Hepatocyte (in vitro differentiated cells): ENCODE results near the gene UBE2E1. TPM values are rescaled to one million over a fixed set of nuclear protein-coding genes. Genes with fewer than 3 reads are reported as not detected.

Source experiments
- DNase-seq: peaks from one replicate; pipeline ENCODE4 v3.0.0-alpha.2; 2016; ENCODE audit warnings: low spot score
- H2AFZ ChIP-seq: fragments of 200-600 bp; sonication (generic); 2 replicates; pipeline ENCODE4 v1.6.0; 2016; ENCODE audit warnings: antibody characterized with exemption, mild to moderate bottlenecking
- H3K27ac ChIP-seq: fragments of 200-600 bp; sonication (generic); 2 replicates; pipeline ENCODE4 v1.5.1; 2016; ENCODE audit warnings: mild to moderate bottlenecking
- H3K27me3 ChIP-seq: fragments of 200-600 bp; sonication (generic); 2 replicates; pipeline ENCODE4 v1.6.1; 2016
- H3K36me3 ChIP-seq: fragments of 200-600 bp; sonication (generic); replicated peaks from 2 replicates; pipeline ENCODE4 v1.5.1; 2016; ENCODE audit warnings: low read depth; ENCODE audit not compliant: insufficient read depth
- H3K4me1 ChIP-seq: fragments of 200-600 bp; sonication (generic); 2 replicates; pipeline ENCODE4 v1.5.1; 2016; ENCODE audit warnings: mild to moderate bottlenecking, moderate library complexity; ENCODE audit not compliant: insufficient read depth
- H3K4me2 ChIP-seq: fragments of 200-600 bp; sonication (generic); 2 replicates; pipeline ENCODE4 v1.6.0; 2016
- H3K4me3 ChIP-seq: fragments of 200-600 bp; sonication (generic); 2 replicates; pipeline ENCODE4 v1.5.1; 2016; ENCODE audit warnings: mild to moderate bottlenecking
- H3K79me2 ChIP-seq: fragments of 200-600 bp; sonication (generic); 2 replicates; pipeline ENCODE4 v1.6.0; 2017; ENCODE audit warnings: mild to moderate bottlenecking
- H3K9me2 ChIP-seq: fragments of 200-600 bp; sonication (generic); replicated peaks from 2 replicates; pipeline ENCODE4 v1.6.0; 2017; ENCODE audit warnings: mild to moderate bottlenecking; ENCODE audit not compliant: insufficient read depth
- H3K9me3 ChIP-seq: fragments of 200-600 bp; sonication (generic); 2 replicates; pipeline ENCODE4 v1.5.1; 2016; ENCODE audit warnings: low read depth, mild to moderate bottlenecking
- H4K20me1 ChIP-seq: fragments of 200-600 bp; sonication (generic); 2 replicates; pipeline ENCODE4 v1.6.0; 2016; ENCODE audit warnings: mild to moderate bottlenecking; ENCODE audit not compliant: insufficient read depth, poor library complexity, severe bottlenecking
- CTCF ChIP-seq: fragments of 200-600 bp; sonication (generic); IDR thresholded peaks from 2 replicates; pipeline ENCODE4 v1.5.1; 2016; ENCODE audit warnings: antibody characterized with exemption, mild to moderate bottlenecking; ENCODE audit not compliant: poor library complexity
- EZH2 ChIP-seq: fragments of 200-600 bp; sonication (generic); IDR thresholded peaks from 2 replicates; pipeline ENCODE4 v1.6.1; 2016; ENCODE audit warnings: antibody characterized with exemption, mild to moderate bottlenecking, borderline replicate concordance
- EZH2phosphoT487 ChIP-seq: fragments of 200-600 bp; sonication (generic); IDR thresholded peaks from one replicate; pipeline ENCODE4 v1.6.1; 2018; ENCODE audit warnings: antibody characterized with exemption, mild to moderate bottlenecking, low read depth, moderate library complexity; ENCODE audit not compliant: unreplicated experiment, severe bottlenecking
- WGBS: methylation state at CpG from one replicate; pipeline ENCODE4 v1.1.6; 2016; ENCODE audit warnings: low lambda C conversion rate; ENCODE audit errors: missing lambda C conversion rate; 5-methylcytosine and 5-hydroxymethylcytosine counted together
- polyA plus RNA-seq: library from polyadenylated mRNA; unstranded; fragments of >200 nt; fragmentation: Nextera tagmentation; extraction: Ambion mirVana; gene quantifications from 2 replicates; pipeline ENCODE4 v1.2.1, GENCODE V29; 2016
- total RNA-seq: library from RNA; depleted of rRNA; stranded (reverse); fragments of >200 nt; gene quantifications from 2 replicates; pipeline ENCODE4 v1.2.3, GENCODE V29; 2014

Gene UBE2E1
- total and polyA plus RNA-seq, 2 experiments from 2014 or later = 20.8 to 179 TPM

GRCh38 chr3:23894254-23895061 is 88.7 kb downstream of the UBE2E1 start:
- TF ChIP-seq EZH2 = no peak
- no peak for TF ChIP-seq EZH2phosphoT487
- no peak for TF ChIP-seq CTCF
- Histone ChIP-seq H3K36me3 (peaks cover 5% of the 10 kb centered on the region), H3K27me3 (no peaks in the 10 kb centered on the region), H3K4me2 (no peak overlapping the region), H3K9me3 (no peaks in the 10 kb centered on the region), H3K9me2 (no peaks in the 10 kb centered on the region), H3K4me3 (no peak overlapping the region), H3K79me2 (peaks cover 12% of the 10 kb centered on the region), H2AFZ (no peak overlapping the region), H3K4me1 (no peaks in the 10 kb centered on the region), H4K20me1 (no peaks in the 10 kb centered on the region), H3K27ac (no peak overlapping the region)
- no peak for DNase-seq
- 94% methylated on average over 8 of the region's 8 CpGs for WGBS

GRCh38 chr3:23895181-23895580 is 89.4 kb downstream of the UBE2E1 start:
- no peak overlapping the region for H3K27ac ChIP-seq
- H4K20me1 ChIP-seq = no peaks in the 10 kb centered on the region
- DNase-seq = no peak
- no peak overlapping the region for H2AFZ ChIP-seq
- no peaks in the 10 kb centered on the region for H3K9me3 ChIP-seq
- WGBS = 97% methylated on average over 4 of the region's 4 CpGs
- H3K79me2 ChIP-seq = peaks cover 10% of the 10 kb centered on the region
- H3K27me3 ChIP-seq = no peaks in the 10 kb centered on the region
- no peak overlapping the region for H3K4me3 ChIP-seq
- TF ChIP-seq EZH2phosphoT487 = no peak
- no peak for TF ChIP-seq EZH2
- TF ChIP-seq CTCF = no peak
- H3K4me1 ChIP-seq = no peaks in the 10 kb centered on the region
- peaks cover 5% of the 10 kb centered on the region for H3K36me3 ChIP-seq
- H3K9me2 ChIP-seq = no peaks in the 10 kb centered on the region
- H3K4me2 ChIP-seq = no peak overlapping the region

- Histone ChIP-seq H3K9me2 (no peaks in the 10 kb centered on the region), H2AFZ (no peak overlapping the region), H3K4me3 (no peak overlapping the region), H3K79me2 (peaks cover 7% of the 10 kb centered on the region), H3K9me3 (no peaks in the 10 kb centered on the region), H4K20me1 (no peaks in the 10 kb centered on the region), H3K36me3 (peaks cover 5% of the 10 kb centered on the region), H3K27me3 (no peaks in the 10 kb centered on the region), H3K4me1 (no peaks in the 10 kb centered on the region), H3K4me2 (no peak overlapping the region), H3K27ac (no peak overlapping the region)
- TF ChIP-seq EZH2phosphoT487 = no peak
- no peak for TF ChIP-seq EZH2
- TF ChIP-seq CTCF = no peak
- no peak for DNase-seq
- WGBS = 82% methylated on average over 6 of the region's 6 CpGs
Observed at GRCh38 chr3:23900744-23901143, 95.0 kb downstream of the UBE2E1 start.
